GM12874 (cell line): Measurements from ENCODE around the gene ADGRB2.

Experiments
- TF ChIP-seq, protein P1 (sequence below): IDR thresholded peaks from 2 replicates; pipeline ENCODE4 v1.5.1; 2011; ENCODE audit warnings: low read depth, mild to moderate bottlenecking, control low read depth, low read length, moderate library complexity; ENCODE audit not compliant: insufficient read depth

ADGRB2 gene

DNA sequence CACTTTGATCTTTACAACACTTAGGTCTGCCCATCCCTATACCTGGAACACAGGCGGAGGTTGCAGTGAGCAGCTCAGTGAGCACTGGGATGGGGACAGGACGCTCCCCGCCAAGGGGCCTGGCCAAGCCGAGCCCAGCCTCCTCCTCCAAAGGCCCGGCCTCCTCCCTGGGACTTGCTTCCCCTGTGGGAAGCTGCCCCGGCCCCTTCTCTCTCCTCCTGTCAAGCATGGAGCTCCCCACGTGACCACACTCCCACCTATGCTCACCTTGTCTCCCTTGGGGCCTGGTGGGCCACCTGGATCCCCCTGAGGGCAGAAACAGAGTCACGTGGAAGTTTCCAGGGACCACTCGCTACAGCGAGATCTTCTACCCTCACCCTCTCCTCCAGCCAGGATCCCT, 73.2 kb downstream of the ADGRB2 start:
- TF ChIP-seq, protein P1, sequence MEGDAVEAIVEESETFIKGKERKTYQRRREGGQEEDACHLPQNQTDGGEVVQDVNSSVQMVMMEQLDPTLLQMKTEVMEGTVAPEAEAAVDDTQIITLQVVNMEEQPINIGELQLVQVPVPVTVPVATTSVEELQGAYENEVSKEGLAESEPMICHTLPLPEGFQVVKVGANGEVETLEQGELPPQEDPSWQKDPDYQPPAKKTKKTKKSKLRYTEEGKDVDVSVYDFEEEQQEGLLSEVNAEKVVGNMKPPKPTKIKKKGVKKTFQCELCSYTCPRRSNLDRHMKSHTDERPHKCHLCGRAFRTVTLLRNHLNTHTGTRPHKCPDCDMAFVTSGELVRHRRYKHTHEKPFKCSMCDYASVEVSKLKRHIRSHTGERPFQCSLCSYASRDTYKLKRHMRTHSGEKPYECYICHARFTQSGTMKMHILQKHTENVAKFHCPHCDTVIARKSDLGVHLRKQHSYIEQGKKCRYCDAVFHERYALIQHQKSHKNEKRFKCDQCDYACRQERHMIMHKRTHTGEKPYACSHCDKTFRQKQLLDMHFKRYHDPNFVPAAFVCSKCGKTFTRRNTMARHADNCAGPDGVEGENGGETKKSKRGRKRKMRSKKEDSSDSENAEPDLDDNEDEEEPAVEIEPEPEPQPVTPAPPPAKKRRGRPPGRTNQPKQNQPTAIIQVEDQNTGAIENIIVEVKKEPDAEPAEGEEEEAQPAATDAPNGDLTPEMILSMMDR, result no peak

DNA sequence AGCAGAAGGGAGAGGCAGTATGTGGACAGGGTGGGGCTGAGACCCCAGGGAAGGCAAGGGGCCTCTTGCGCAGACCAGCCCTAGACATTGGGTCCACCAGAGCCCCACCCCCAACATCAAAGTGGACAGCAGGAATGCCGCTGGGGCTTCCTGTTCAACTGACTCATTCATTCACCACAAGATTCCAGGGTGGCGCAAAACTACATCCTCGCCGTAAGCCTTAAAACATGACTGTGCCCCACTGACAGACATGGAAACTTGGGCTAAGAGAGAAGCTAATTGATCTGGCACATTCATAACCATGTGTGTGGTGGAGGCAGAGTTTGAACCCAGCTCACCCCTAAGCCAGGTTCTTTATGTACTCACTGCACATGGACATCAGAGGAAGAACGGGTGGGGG, 74.3 kb downstream of the ADGRB2 start:
- TF ChIP-seq, protein P1, result no peak

DNA sequence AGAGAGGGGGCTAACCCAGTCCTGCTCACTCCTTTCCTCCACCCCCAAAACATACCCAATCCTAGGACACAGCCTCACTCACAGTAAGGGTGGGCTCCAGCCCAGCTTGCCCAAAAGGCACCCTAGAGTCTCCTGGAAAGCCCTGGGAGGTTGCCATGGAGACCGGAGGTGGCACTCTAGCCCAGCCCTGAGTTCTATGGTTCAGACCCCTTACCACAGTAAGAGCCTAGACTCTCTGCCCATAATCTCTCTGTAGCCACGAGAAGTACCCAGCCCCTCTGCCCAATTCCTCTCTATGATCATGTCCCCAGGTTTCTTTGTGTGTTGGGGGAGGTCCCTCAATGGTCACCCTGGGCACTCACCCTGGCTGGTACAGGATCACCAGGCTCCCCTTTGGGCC, 74.8 kb downstream of the ADGRB2 start:
- TF ChIP-seq, protein P1, result no peak

DNA sequence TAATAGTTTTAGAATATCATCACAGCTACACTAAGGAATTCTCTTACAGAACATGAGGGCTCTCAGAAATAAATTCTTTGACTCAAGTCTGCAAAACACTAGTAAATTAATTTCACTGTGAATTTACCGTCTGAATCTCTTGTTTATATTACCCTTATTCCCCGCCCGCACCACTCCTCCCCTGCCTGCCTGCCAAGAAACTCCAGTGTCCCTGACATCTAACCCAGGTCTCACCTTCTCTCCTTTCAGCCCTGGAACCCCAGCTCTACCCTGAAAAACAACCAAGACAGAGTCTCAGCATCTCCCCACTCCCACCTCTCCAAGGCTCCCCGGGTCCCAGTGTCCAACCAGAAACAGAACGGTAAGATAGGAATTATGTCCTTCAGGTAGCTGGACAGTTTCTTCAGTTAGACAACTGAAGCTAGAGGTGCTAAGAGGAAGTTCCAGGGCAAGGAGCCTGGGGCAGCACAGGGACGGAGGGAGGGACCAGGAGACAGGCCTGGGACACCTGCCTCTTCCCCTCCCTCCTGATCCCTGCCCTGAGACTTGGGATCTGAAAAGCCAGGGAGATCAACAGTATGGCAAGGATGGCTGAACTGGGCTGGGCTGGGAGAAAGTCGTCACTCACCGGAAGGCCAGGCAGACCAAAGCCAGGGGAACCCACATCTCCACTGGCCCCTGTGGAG, 75.8 kb downstream of the ADGRB2 start:
- TF ChIP-seq, protein P1, result no peak

DNA sequence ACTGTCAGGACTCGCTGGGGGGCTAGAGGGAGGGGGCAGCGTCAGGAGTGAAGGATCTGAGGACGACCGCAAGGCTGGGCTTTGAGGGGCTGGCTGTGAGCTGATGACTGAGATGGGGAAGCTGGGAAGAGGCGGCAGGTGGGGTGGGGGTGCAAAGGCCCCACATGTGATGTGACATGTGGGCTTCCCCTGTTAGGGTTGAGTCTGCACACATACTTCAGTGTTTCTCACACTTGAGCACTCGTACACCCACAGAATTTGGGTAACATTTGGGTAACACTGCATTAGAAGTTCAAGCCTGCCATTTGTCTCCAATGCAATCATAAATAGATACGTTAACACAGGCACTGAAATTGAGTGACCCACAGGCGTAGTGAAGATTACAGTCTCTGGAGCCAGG, 76.5 kb downstream of the ADGRB2 start:
- TF ChIP-seq, protein P1, result no peak

DNA sequence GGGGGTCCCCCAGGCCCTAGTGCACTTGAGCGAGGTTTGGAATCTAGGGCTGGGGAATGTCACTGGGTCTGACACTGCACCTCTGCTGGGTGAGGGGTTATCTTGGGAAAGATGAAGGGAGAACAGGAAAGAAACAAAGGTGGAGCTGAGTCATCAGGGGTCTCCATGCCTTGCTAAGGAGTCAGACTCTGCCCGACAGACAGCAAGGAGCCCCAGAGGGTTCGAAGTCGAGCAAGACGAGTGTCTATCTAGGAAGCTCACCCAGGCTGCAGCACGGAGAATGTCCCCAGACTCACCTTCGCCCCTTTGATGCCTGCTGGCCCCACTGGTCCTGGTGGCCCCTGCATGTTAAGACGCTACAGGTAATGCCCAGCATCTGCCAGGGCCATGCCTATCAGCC, 78.3 kb downstream of the ADGRB2 start:
- TF ChIP-seq, protein P1, result no peak

DNA sequence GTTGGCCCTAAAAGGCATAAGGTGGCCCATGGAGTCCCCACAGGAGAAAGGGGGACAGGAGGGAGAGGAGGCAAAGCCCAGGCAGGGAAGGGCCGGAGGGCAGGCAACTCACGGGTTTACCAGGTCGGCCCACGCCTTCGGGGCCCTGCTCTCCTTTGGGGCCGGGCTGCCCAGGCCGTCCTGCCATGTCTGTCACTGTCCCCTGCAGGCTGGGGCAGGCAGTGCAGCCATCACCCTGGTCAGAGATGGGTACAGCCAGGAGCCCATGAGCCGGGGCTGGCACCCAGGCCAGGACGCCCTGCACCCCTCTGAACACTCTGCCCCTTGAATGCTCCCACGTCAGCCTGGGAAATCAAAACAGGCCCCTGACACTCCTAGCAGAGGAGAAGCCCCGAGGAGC, 80.1 kb downstream of the ADGRB2 start:
- TF ChIP-seq, protein P1, result peak; percentile 73
